Liver (tissue), 9 donors: Measurements from ENCODE around the gene HK2. TPM values are rescaled to one million over a fixed set of nuclear protein-coding genes. Genes with fewer than 3 reads are reported as not detected.

Experiments used
- DNase-seq: peaks from one replicate; pipeline ENCODE4 v3.0.0-alpha.2; 2017; ENCODE audit warnings: low spot score
- H3K27ac ChIP-seq, 2 donors: one replicate each; pipeline ENCODE4 v1.7.0; 2013; ENCODE audit warnings: inconsistent platforms in 2 of 2, low read length in 2 of 2, control low read depth in 1 of 2, low read depth in 1 of 2, mild to moderate bottlenecking in 1 of 2
- H3K27me3 ChIP-seq, 4 donors: one replicate each; pipeline versions ENCODE4 v1.6.1 to v1.7.0; 2013; ENCODE audit warnings: low read length in 3 of 4, inconsistent platforms in 1 of 4, mild to moderate bottlenecking in 1 of 4, moderate library complexity in 1 of 4; ENCODE audit not compliant: control insufficient read depth in 4 of 4, insufficient read depth in 4 of 4
- H3K36me3 ChIP-seq, 4 donors: one replicate each; pipeline versions ENCODE4 v1.6.1 to v1.7.0; 2013; ENCODE audit warnings: low read length in 3 of 4, mild to moderate bottlenecking in 3 of 4, low read depth in 1 of 4, moderate library complexity in 1 of 4; ENCODE audit not compliant: control insufficient read depth in 4 of 4, insufficient read depth in 3 of 4
- H3K4me1 ChIP-seq, 4 donors: one replicate each; pipeline versions ENCODE4 v1.6.1 to v1.7.0; 2013; ENCODE audit warnings: low read length in 3 of 4, mild to moderate bottlenecking in 3 of 4, moderate library complexity in 1 of 4; ENCODE audit not compliant: control insufficient read depth in 4 of 4, insufficient read depth in 4 of 4
- H3K4me3 ChIP-seq, 3 donors: one replicate each; pipeline versions ENCODE4 v1.6.1 to v1.7.0; 2013; ENCODE audit warnings: low read length in 3 of 3, control low read depth in 1 of 3, low read depth in 1 of 3, mild to moderate bottlenecking in 1 of 3
- H3K9ac ChIP-seq, 2 donors: one replicate each; pipeline ENCODE4 v1.7.0; 2013; ENCODE audit warnings: low read length in 2 of 2, mild to moderate bottlenecking in 2 of 2, moderate library complexity in 2 of 2, control low read depth in 1 of 2, low read depth in 1 of 2
- H3K9me3 ChIP-seq, 4 donors: one replicate each; pipeline versions ENCODE4 v1.6.1 to v1.7.0; 2013; ENCODE audit warnings: low read length in 3 of 4; ENCODE audit not compliant: control insufficient read depth in 4 of 4
- ATF3 ChIP-seq: IDR thresholded peaks from 2 replicates; pipeline ENCODE4 v1.6.1; 2016; ENCODE audit warnings: antibody characterized with exemption
- CTCF ChIP-seq: fragments of 150-350 bp; IDR thresholded peaks from 2 replicates; pipeline ENCODE4 v1.5.1; 2017; ENCODE audit warnings: improper control_type of control experiment, low read depth, low read length; ENCODE audit not compliant: missing input control
- EGR1 ChIP-seq, 2 donors: IDR thresholded peaks; 2 replicates each; pipeline ENCODE4 v1.6.1; 2016 to 2018; ENCODE audit warnings: antibody characterized with exemption in 2 of 2, low read depth in 2 of 2
- FOXA2 ChIP-seq: IDR thresholded peaks from 2 replicates; pipeline ENCODE4 v1.6.1; 2016; ENCODE audit warnings: antibody characterized with exemption
- GABPA ChIP-seq, 2 donors: IDR thresholded peaks in 1 of 2; conservative IDR thresholded peaks in 1 of 2; 2 replicates each; pipeline ENCODE4 v1.6.1; 2016; ENCODE audit warnings: antibody characterized with exemption in 2 of 2, mild to moderate bottlenecking in 1 of 2, moderate library complexity in 1 of 2
- HNF4A ChIP-seq, 2 donors: conservative IDR thresholded peaks; 2 replicates each; pipeline ENCODE4 v1.6.1; 2016; ENCODE audit warnings: antibody characterized with exemption in 2 of 2, mild to moderate bottlenecking in 2 of 2
- HNF4G ChIP-seq: IDR thresholded peaks from 2 replicates; pipeline ENCODE4 v1.6.1; 2016; ENCODE audit warnings: antibody characterized with exemption
- JUND ChIP-seq, 2 donors: IDR thresholded peaks; 2 replicates each; pipeline ENCODE4 v1.6.1; 2016; ENCODE audit warnings: antibody characterized with exemption in 2 of 2
- MAX ChIP-seq: IDR thresholded peaks from 2 replicates; pipeline ENCODE4 v1.6.1; 2016; ENCODE audit warnings: antibody characterized with exemption
- NR2F2 ChIP-seq: IDR thresholded peaks from 2 replicates; pipeline ENCODE4 v1.6.1; 2016; ENCODE audit warnings: antibody characterized with exemption
- RAD21 ChIP-seq, 2 donors: IDR thresholded peaks; 2 replicates each; pipeline ENCODE4 v1.6.1; 2016; ENCODE audit warnings: antibody characterized with exemption in 2 of 2, mild to moderate bottlenecking in 2 of 2
- REST ChIP-seq: IDR thresholded peaks from 2 replicates; pipeline ENCODE4 v1.6.1; 2016; ENCODE audit warnings: antibody characterized with exemption, mild to moderate bottlenecking
- RXRA ChIP-seq, 2 donors: IDR thresholded peaks; 2 replicates each; pipeline ENCODE4 v1.6.1; 2017 to 2018; ENCODE audit warnings: antibody characterized with exemption in 2 of 2, mild to moderate bottlenecking in 1 of 2
- SP1 ChIP-seq: IDR thresholded peaks from 2 replicates; pipeline ENCODE4 v1.6.1; 2018; ENCODE audit warnings: antibody characterized with exemption, mild to moderate bottlenecking
- TAF1 ChIP-seq: conservative IDR thresholded peaks from 2 replicates; pipeline ENCODE4 v1.6.1; 2016; ENCODE audit warnings: antibody characterized with exemption, mild to moderate bottlenecking
- YY1 ChIP-seq: IDR thresholded peaks from 2 replicates; pipeline ENCODE4 v1.6.1; 2016; ENCODE audit warnings: antibody characterized with exemption, mild to moderate bottlenecking
- ZBTB33 ChIP-seq: IDR thresholded peaks from 2 replicates; pipeline ENCODE4 v1.6.1; 2016; ENCODE audit warnings: antibody characterized with exemption
- WGBS: extraction: QIAGEN DNeasy Blood & Tissue Kit; methylation state at CpG from one replicate; pipeline ENCODE4 v1.1.7; 2013; 5-methylcytosine and 5-hydroxymethylcytosine counted together
- polyA plus RNA-seq, 2 donors: library from polyadenylated mRNA; stranded (reverse) in 1 of 2; unstranded in 1 of 2; fragments of 200-250 nt in 1 of 2; fragments of >200 nt in 1 of 2; fragmentation: Nextera tagmentation in 1 of 2; extraction: Ambion mirVana in 1 of 2; gene quantifications; one replicate each; pipeline versions ENCODE4 v1.2.1 to v1.2.3, GENCODE V29; 2013 to 2015
- total RNA-seq, 2 donors: library from RNA; depleted of rRNA; stranded (reverse); fragments of >200 nt; gene quantifications; one replicate each; pipeline ENCODE4 v1.2.3, GENCODE V29; 2014
- donor health status: healthy.
- donor health status: healthy.
- donor health status: healthy.
- donor health status: healthy.
- donor health status: healthy.

Gene HK2
- total and polyA plus RNA-seq, 4 donors, result 0.21 to 3.5 (median 1.0) TPM

GRCh38 chr2:74814102-74814501 lies 19.8 kb upstream of the HK2 start:
- Histone ChIP-seq H3K36me3 (no peaks in the 10 kb centered on the region), H3K27me3 (peaks cover 0 to 5% (median 0%) of the 10 kb centered on the region in 4 donors), H3K9me3 (no peaks in the 10 kb centered on the region), H3K4me3 (no peak overlapping the region), H3K4me1 (no peaks in the 10 kb centered on the region), H3K27ac (no peak overlapping the region), H3K9ac (no peak overlapping the region)
- DNase-seq, result no peak
- no peak for TF ChIP-seq GABPA (IDR thresholded peaks at IDR 0.05 in 1 of 2, conservative IDR thresholded peaks at IDR 0.05 in 1 of 2)
- TF ChIP-seq MAX, result no peak
- no peak for TF ChIP-seq CTCF
- no peak for TF ChIP-seq ATF3
- TF ChIP-seq FOXA2, result no peak
- TF ChIP-seq HNF4A (conservative IDR thresholded peaks at IDR 0.05), result no peak
- TF ChIP-seq EGR1 (IDR thresholded peaks at IDR 0.05; ENCODE audit: low read depth in 2 of 2), result no peak
- no peak for TF ChIP-seq ZBTB33
- no peak for TF ChIP-seq NR2F2
- 36% methylated on average over 2 of the region's 2 CpGs for WGBS

GRCh38 chr2:74815941-74816340 lies 18.0 kb upstream of the HK2 start:
- WGBS, result 89% methylated on average over 1 of the region's 1 CpG
- H3K27ac ChIP-seq, result no peak overlapping the region
- peaks cover 0 to 5% (median 0%) of the 10 kb centered on the region in 4 donors for H3K27me3 ChIP-seq
- H3K9me3 ChIP-seq, result no peaks in the 10 kb centered on the region
- H3K36me3 ChIP-seq, result no peaks in the 10 kb centered on the region
- H3K4me1 ChIP-seq, result no peaks in the 10 kb centered on the region
- DNase-seq, result no peak
- TF ChIP-seq FOXA2, result no peak
- no peak for TF ChIP-seq NR2F2
- TF ChIP-seq HNF4A (conservative IDR thresholded peaks at IDR 0.05), result no peak
- TF ChIP-seq TAF1, result no peak
- TF ChIP-seq JUND (IDR thresholded peaks at IDR 0.05), result no peak
- no peak for TF ChIP-seq SP1
- TF ChIP-seq HNF4G, result no peak
- no peak for TF ChIP-seq CTCF
- no peak for TF ChIP-seq YY1
- TF ChIP-seq ATF3, result no peak
- TF ChIP-seq REST, result no peak
- no peak for TF ChIP-seq RXRA (IDR thresholded peaks at IDR 0.05)
- no peak for TF ChIP-seq GABPA (IDR thresholded peaks at IDR 0.05 in 1 of 2, conservative IDR thresholded peaks at IDR 0.05 in 1 of 2)
- TF ChIP-seq MAX, result no peak
- no peak for TF ChIP-seq RAD21 (IDR thresholded peaks at IDR 0.05)
- TF ChIP-seq EGR1 (IDR thresholded peaks at IDR 0.05; ENCODE audit: low read depth in 2 of 2), result no peak
- no peak overlapping the region for H3K9ac ChIP-seq
- H3K4me3 ChIP-seq, result no peak overlapping the region
